SIG-M5 treated with dmso at 0.1 percent for 504 hours (cell line): ENCODE measurements around the gene IL12RB1.
A peak's percentile ranks its signal among the peaks of the same experiment; 100 is the strongest.
"Not testable (repeated sequence)": the region's sequence is repeated elsewhere in the genome, so short reads cannot be mapped to it uniquely, and the experiment has no call there.

Source experiments
- DNase-seq: peaks from one replicate; lab custom pipeline; 2025; ENCODE audit not compliant: unreplicated experiment; lab: John Stamatoyannopoulos, UW

Gene IL12RB1

DNA sequence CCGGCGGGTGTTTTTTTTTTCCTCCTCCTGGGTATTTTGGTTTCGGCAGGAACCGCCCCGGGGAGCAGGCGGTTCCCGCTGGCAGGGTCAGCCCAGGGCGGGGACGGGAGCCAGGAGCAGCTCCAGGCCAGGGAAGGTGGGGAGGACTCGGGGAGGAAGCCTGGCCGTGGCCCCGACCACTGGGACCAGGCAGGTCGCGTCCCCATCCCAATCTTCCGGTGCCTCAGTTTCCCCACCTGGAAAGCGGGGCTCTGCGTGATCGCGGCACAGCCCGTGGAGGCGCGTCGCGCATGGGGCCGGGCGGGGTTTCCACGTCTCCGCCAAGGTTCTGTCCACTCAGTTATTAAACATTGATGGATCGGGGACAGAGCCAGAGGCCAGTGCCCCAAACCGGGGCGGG, 34.8 kb downstream of the IL12RB1 start:
- no peak for DNase-seq

DNA sequence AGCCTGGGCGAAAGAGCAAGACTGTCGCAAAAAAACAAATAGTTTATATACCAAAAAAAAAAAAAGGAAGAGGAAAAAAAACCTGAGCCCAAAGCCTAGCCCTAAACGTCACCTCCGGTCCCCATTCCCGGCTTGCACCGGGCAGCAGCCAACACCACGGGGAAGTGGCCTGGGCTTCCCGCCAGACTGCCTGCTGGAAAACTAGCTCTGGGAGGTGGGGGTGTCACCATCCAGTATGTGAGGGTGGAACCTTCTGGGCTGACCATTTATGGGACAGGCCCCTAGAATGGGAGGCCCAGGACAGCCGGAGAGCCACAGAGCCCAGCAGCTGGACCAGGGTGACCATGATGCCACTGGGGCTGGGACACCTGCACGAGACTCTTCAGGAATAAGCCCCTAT, 37.3 kb downstream of the IL12RB1 start:
- no peak for DNase-seq

- DNase-seq = no peak
Measured at GRCh38 chr19:18046059-18046718, 40.5 kb downstream of the IL12RB1 start.

- no peak for DNase-seq
Measured at GRCh38 chr19:18045307-18046050, 41.3 kb downstream of the IL12RB1 start.

DNA sequence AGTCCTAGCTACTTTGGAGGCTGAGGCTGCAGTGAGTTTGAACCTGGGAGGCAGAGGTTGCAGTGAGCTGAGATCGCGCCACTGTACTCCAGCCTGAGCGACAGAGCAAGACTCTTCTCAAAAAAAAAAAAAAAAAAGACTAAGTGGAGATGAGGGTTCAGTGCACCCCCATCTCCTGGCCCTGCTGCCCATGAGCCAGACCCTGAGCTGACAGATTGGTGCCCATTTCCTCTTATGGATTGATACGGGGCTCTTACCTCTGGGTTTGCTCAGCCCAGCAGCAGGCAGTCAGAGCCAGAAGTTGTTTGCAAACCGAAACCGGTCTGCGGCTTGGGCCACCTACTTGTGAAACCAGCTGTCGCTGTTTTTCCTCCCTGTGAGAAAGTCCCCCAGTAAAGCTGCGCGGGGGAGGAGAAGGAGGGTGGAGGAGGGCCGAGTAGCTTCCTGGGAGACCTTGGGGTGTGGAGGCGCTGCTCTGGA, 41.9 kb downstream of the IL12RB1 start:
- peak; percentile 88 for DNase-seq

GRCh38 chr19:18043676-18044075, 43.1 kb downstream of the IL12RB1 start:
- DNase-seq = no peak

GRCh38 chr19:18041054-18041453, 45.7 kb downstream of the IL12RB1 start:
- DNase-seq = no peak

- DNase-seq = not testable (repeated sequence)
Measured at GRCh38 chr19:18032102-18032501, 54.6 kb downstream of the IL12RB1 start.

DNA sequence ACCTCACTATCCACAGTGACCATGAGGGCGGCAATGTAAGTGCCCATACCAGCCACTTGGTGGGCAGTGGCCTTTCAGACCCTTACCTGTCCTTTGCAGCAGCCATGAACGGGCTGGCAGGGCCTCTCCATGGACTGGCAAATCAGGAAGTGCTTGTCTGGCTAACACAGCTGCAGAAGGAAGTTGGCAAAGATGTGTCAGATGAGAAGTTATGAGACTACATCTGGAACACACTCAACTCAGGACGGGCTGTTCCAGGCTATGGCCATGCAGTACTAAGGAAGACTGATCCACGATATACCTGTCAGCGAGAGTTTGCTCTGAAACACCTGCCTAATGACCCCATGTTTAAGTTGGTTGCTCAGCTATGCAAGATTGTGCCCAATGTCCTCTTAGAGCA, 55.3 kb downstream of the IL12RB1 start:
- DNase-seq = not testable (repeated sequence)

- DNase-seq = peak; percentile 19
Measured at GRCh38 chr19:18029617-18030338, 57.0 kb downstream of the IL12RB1 start.

GRCh38 chr19:18027151-18027550, 59.6 kb downstream of the IL12RB1 start:
- DNase-seq = no peak

GRCh38 chr19:18023622-18024251, 63.0 kb downstream of the IL12RB1 start:
- peak; percentile 50 for DNase-seq

GRCh38 chr19:18021121-18021755, 65.5 kb downstream of the IL12RB1 start:
- no peak for DNase-seq

DNA sequence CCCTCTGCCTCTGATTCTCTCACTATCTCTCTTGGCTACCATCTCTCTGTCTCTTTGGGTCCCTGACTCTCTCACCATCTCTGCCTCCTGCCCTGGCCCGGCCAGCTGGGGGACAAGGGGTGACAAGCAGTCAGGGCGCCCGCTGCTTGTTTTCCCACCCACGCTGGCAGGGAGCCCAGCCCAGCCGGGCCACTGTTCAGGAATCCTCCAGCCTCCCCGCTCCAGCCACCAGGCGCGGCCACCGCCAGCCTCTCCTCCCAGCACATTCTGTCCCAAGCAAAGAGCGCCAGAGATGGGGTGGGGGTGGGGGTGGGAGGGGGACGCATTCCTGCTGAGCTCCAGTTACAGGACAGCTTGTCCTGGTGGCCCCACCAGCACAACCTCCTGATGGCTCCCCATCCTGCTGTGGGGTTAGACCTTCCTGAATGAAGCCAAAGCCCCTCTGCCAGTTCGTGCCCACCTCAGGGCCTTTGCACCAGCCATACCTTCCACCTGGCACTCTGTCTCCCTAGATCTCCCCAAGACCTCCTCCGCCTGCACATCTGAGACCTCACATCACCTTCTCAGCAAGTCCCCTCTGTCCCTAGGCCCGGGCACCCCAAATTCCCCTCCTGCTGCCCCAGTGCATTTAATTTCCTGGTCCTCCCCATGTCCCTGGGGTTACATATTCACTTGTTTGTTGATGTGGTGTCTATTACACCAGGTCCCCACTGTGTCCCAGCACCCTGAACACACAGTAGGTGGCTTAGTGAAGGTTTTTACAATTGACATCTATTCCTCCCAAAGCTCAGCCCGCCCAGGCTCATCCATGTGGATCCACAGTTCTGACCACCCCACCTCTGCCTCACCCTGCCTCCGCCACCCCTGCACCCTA, 66.3 kb downstream of the IL12RB1 start:
- no peak for DNase-seq

DNA sequence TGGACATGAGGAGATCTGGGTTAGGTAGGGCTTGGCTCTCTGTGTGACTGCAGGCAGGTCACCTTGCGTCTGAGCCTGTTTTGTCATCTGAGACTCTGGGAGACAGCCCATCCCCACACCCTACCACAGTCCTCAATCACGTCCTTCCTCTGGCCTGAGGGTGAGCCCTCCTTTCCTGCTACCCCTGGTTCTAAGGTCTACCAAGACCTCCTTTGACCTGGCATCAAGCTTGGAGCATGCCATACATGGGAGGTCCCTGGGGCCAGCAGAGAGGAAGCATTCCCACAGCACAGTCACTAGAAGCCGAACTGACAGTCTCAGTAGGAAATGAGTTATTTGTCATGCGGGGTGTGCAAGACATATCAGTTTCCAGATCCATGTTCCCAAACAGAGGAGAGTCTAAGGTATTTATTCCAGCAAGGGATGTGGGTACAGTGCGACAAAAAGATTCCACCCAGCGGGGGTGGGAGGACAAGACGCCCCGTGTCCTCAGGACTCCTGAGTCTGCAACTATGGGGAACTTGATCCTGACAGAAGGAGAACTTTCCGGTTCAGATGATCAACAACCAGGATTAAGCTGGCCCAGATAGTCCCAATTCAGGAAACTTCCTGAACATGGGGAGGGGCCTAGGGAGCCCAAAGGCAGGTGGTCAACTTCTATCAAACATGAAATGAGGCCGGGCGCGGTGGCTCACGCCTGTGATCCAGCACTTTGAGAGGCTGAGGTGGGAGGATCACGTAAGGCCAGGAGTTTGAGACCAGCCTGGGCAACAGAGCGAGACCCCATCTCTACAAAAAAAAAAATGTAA, 69.3 kb downstream of the IL12RB1 start:
- DNase-seq = no peak

DNA sequence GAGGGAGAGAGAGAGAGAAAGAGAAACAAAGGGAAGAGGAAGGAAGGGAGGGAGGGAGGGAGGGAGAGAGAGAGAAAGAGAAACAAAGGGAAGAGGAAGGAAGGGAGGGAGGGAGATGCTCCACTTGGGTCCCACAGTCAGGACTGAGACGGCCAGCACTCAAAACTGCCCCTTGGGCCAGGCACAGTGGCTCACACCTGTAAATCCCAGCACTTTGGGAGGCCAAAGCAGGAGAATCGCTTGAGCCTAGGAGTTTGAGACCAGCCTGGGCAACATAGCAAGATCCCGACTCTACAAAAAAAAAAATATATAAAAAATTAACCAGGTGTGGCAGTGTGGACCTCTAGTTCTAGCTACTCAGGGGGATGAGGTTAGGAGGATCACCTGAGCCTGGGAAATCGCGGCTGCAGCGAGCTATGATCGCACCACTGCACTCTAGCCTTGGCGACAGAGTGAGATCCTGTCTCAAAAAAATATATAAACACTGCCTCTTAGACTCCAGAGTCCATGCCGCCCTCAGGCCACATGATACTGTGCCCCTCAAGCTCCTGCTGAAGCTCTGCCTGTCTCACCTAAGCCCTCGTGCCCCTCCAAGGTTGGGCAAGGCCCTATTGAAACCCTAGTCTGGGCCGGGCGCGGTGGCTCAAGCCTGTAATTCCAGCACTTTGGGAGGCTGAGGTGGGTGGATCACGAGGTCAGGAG, 70.4 kb downstream of the IL12RB1 start:
- no peak for DNase-seq

DNA sequence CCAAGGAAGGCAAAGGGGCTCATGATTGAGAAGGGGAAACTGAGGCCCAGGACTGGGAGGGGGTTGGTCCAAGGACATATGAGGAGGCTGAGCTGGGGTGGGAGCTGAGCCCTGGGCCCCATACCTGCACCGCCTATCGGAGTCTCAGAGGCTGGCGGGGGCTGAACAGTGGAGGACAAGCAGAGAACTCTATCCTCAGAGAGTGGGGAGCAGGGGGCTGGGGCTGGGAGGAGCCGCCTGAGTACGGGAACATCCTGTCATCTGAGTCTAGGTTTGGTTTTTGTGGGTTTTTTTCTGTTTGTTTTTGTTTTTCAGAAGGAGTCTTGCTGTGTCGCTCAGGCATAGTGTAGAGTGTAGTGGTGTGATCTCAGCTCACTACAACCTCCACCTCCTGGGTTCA, 72.5 kb downstream of the IL12RB1 start:
- DNase-seq = no peak
